Right lobe of liver (tissue), 6 donors: ENCODE results near the gene IL31RA. TPM values are rescaled to one million over a fixed set of nuclear protein-coding genes. Genes with fewer than 3 reads are reported as not detected.
A peak's percentile ranks its signal among the peaks of the same experiment; 100 is the strongest.

Experiments used
- ATAC-seq, 4 donors: fragments of 200-7000 bp; cut with Tn5 transposase; one replicate each; pipeline ENCODE4 v1.9.1; 2020; ENCODE audit warnings: mild to moderate bottlenecking in 4 of 4, moderate library complexity in 4 of 4
- DNase-seq, 3 donors: peaks; one replicate each; pipeline ENCODE4 v3.0.0-alpha.2; 2020
- H3K27ac ChIP-seq, 3 donors: fragments of 200-600 bp; one replicate each; pipeline ENCODE4 v1.8.0; 2022
- H3K27me3 ChIP-seq, 2 donors: fragments of 200-600 bp; one replicate each; pipeline ENCODE4 v1.8.0; 2022
- H3K36me3 ChIP-seq, 4 donors: fragments of 200-600 bp; sonication (generic) in 1 of 4; one replicate each; pipeline versions ENCODE4 v1.5.1 to v1.8.0; 2017 to 2022; ENCODE audit warnings: control low read depth in 1 of 4
- H3K4me1 ChIP-seq, 4 donors: fragments of 200-600 bp; sonication (generic) in 1 of 4; one replicate each; pipeline versions ENCODE4 v1.5.1 to v1.8.0; 2017 to 2022; ENCODE audit warnings: control low read depth in 1 of 4
- H3K4me3 ChIP-seq, 3 donors: fragments of 200-600 bp; one replicate each; pipeline ENCODE4 v1.8.0; 2022
- H3K9me3 ChIP-seq, 4 donors: fragments of 200-600 bp; sonication (generic) in 1 of 4; one replicate each; pipeline versions ENCODE4 v1.5.1 to v1.8.0; 2017 to 2022; ENCODE audit warnings: control low read depth in 1 of 4
- POLR2A ChIP-seq: fragments of 450-650 bp; IDR thresholded peaks from one replicate; pipeline ENCODE4 v1.6.1; 2017; ENCODE audit warnings: antibody characterized with exemption, mild to moderate bottlenecking
- WGBS: methylation state at CpG from one replicate; pipeline ENCODE4 v1.1.6; 2018; ENCODE audit warnings: low coverage, low lambda C conversion rate; ENCODE audit not compliant: insufficient coverage; ENCODE audit errors: missing lambda C conversion rate; 5-methylcytosine and 5-hydroxymethylcytosine counted together
- intact Hi-C, 2 donors: fragments of 100-400 bp; cut with DNase I; formaldehyde crosslinking; loops; one replicate each; pipeline versions ENCODE4 v1.11.2 to v1.14.1; 2022
- total RNA-seq, 6 experiments: library from RNA; depleted of rRNA in 2 of 6; stranded (reverse); fragments of >200 nt in 2 of 6; fragmentation: NEBNext Ultra II Directional in 3 of 6; extraction: Animal tissue kit (Norgen Biotek cat#: 25700) in 3 of 6; gene quantifications; one replicate each; pipeline versions ENCODE4 v1.1.0 to v1.2.4, GENCODE V29; 2016 to 2023
- TF ChIP-seq, protein P1 (sequence below), 4 donors: fragments of 200-600 bp in 3 of 4; fragments of 450-650 bp in 1 of 4; IDR thresholded peaks; one replicate each; pipeline versions ENCODE4 v1.5.1 to v1.8.0; 2016 to 2022; ENCODE audit warnings: antibody characterized with exemption in 4 of 4, mild to moderate bottlenecking in 2 of 4
- donor health status: DM: no; HTN: yes; CAD: no.
- donor health status: DM: no; HTN: no; CAD: no.
- donor health status: DM: no; HTN: no; CAD: no.
- donor health status: DM: no; HTN: yes; CAD: no.
- donor health status: DM: no; HTN: yes; CAD: no.

Gene IL31RA
- total RNA-seq, 6 experiments from 2014 or later = not detected

DNA sequence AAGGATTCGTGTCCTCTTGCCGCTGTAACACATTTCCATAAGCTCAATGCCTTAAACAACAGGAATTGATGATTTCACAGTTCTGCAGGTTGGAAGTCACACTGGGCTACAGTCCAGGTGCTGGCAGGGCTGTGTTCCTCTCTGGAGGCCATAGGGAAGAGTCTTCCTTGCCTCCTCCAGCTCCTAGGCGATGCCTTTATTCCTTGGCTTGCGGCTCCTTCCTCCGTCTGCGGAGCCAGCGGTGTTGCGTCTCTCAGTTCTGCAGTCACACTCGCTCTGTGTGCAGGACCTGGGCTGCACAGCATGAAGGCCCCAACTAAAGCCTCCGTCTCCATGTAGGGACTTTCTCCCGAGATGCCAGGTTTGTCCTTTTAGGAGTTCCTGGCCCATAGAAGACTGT, 73.6 kb downstream of the IL31RA start:
- ATAC-seq (no peak), DNase-seq (no peak)
- Histone ChIP-seq H3K9me3 (no peaks in the 10 kb centered on the region), H3K36me3 (no peaks in the 10 kb centered on the region), H3K27me3 (no peaks in the 10 kb centered on the region), H3K4me1 (no peaks in the 10 kb centered on the region), H3K4me3 (no peak overlapping the region), H3K27ac (no peak overlapping the region)
- TF ChIP-seq POLR2A = no peak
- TF ChIP-seq, protein P1, sequence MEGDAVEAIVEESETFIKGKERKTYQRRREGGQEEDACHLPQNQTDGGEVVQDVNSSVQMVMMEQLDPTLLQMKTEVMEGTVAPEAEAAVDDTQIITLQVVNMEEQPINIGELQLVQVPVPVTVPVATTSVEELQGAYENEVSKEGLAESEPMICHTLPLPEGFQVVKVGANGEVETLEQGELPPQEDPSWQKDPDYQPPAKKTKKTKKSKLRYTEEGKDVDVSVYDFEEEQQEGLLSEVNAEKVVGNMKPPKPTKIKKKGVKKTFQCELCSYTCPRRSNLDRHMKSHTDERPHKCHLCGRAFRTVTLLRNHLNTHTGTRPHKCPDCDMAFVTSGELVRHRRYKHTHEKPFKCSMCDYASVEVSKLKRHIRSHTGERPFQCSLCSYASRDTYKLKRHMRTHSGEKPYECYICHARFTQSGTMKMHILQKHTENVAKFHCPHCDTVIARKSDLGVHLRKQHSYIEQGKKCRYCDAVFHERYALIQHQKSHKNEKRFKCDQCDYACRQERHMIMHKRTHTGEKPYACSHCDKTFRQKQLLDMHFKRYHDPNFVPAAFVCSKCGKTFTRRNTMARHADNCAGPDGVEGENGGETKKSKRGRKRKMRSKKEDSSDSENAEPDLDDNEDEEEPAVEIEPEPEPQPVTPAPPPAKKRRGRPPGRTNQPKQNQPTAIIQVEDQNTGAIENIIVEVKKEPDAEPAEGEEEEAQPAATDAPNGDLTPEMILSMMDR (IDR thresholded peaks at IDR 0.05) = no peak
- intact Hi-C loops = no loop called here
- 71% methylated on average over 1 of the region's 11 CpGs for WGBS

DNA sequence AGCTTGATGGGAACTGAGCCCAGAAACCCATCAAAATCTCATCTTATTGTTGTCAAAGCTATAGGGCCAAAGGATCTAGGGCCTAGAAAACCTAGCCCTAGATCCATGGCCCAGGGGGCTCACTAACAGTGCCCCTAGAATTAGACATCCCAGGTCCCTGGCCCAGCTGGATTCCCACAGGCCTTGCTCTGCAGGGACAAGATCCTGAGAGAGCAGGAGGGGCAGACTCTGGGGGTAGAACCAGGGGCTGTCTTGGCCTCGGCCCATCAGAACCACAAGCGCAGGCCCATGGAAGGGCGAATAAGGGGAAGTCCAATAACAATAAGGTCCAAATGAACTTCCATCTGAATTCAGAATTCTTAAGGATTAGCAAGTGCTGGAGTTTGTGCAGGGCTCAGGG, 74.0 kb downstream of the IL31RA start:
- H3K4me3 ChIP-seq = no peak overlapping the region
- TF ChIP-seq, protein P1 (IDR thresholded peaks at IDR 0.05) = no peak
- no peak for TF ChIP-seq POLR2A
- WGBS = 100% methylated on average over 3 of the region's 3 CpGs
- no peaks in the 10 kb centered on the region for H3K36me3 ChIP-seq
- H3K27me3 ChIP-seq = no peaks in the 10 kb centered on the region
- no peak overlapping the region for H3K27ac ChIP-seq
- H3K4me1 ChIP-seq = no peaks in the 10 kb centered on the region
- DNase-seq (no peak), ATAC-seq (no peak)
- intact Hi-C loops = no loop called here
- no peaks in the 10 kb centered on the region for H3K9me3 ChIP-seq

DNA sequence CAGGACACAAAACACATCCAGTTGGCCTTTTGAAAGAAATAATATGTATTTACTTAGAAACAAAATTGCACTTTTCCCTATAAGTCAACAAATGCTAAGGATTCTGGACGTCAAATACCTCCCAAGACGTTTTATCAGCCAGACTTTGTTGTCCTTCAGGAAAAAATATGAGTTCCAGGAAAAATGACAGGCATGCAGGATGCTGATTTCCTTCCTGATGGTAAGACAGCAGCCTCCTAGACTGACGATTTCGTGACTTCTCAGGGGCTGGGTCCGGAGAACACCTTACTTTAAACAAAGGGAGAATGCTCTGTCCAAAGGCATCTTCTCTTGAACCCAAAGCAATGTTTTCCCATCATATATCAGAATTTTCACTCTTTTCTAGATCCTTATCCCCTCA, 74.6 kb downstream of the IL31RA start:
- TF ChIP-seq, protein P1 (IDR thresholded peaks at IDR 0.05) = no peak
- TF ChIP-seq POLR2A = no peak
- 62% methylated on average over 2 of the region's 5 CpGs for WGBS
- H3K9me3 ChIP-seq = no peaks in the 10 kb centered on the region
- H3K27ac ChIP-seq = no peak overlapping the region
- H3K4me1 ChIP-seq = no peaks in the 10 kb centered on the region
- ATAC-seq (peak in 1 of 4 donors; percentile 7), DNase-seq (no peak)
- no peak overlapping the region for H3K4me3 ChIP-seq
- no peaks in the 10 kb centered on the region for H3K36me3 ChIP-seq
- intact Hi-C loops = no loop called here
- H3K27me3 ChIP-seq = no peaks in the 10 kb centered on the region

DNA sequence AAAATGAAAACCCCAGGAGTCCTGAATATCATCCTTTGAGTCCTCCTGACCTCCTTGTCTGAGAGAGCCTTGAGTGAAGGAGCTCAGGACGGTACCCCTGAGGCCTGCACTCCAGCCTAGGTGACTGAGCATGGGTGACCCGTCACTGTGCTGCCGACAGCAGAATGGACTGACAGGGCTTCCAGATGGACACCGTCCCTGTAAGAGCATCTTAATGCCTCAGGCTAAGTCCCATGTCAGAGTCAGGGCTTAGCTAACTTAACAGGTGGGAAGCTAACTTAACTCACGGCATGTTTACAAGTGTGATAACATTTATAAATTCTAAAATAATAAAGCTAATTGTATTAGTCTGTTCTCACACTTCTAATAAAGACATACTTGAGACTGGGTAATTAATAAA, 75.3 kb downstream of the IL31RA start:
- no peaks in the 10 kb centered on the region for H3K36me3 ChIP-seq
- intact Hi-C loops = no loop called here
- no peak for TF ChIP-seq POLR2A
- TF ChIP-seq, protein P1 (IDR thresholded peaks at IDR 0.05) = no peak
- H3K27ac ChIP-seq = no peak overlapping the region
- H3K9me3 ChIP-seq = no peaks in the 10 kb centered on the region
- DNase-seq (no peak), ATAC-seq (no peak)
- H3K4me3 ChIP-seq = no peak overlapping the region
- 98% methylated on average over 4 of the region's 5 CpGs for WGBS
- peaks cover 0 to 2% (median 0%) of the 10 kb centered on the region in 4 donors for H3K4me1 ChIP-seq
- H3K27me3 ChIP-seq = no peaks in the 10 kb centered on the region
